OCI-LY7 (cell line): Measurements from ENCODE around the gene C10orf90.

Experiments used
- EZH2phosphoT487 ChIP-seq: fragments of 200-600 bp; sonication (generic); IDR thresholded peaks from 2 replicates; pipeline ENCODE4 v1.6.1; 2018; ENCODE audit warnings: low read depth, borderline replicate concordance, mild to moderate bottlenecking, mixed run types, antibody characterized with exemption, low read length, moderate library complexity, mixed read lengths
- TF ChIP-seq, protein P1 (sequence below): fragments of 200-600 bp; sonication (generic); conservative IDR thresholded peaks from 2 replicates; pipeline ENCODE4 v1.5.1; 2014; ENCODE audit warnings: mild to moderate bottlenecking, antibody characterized with exemption, low read length, moderate library complexity, mixed read lengths

DNA sequence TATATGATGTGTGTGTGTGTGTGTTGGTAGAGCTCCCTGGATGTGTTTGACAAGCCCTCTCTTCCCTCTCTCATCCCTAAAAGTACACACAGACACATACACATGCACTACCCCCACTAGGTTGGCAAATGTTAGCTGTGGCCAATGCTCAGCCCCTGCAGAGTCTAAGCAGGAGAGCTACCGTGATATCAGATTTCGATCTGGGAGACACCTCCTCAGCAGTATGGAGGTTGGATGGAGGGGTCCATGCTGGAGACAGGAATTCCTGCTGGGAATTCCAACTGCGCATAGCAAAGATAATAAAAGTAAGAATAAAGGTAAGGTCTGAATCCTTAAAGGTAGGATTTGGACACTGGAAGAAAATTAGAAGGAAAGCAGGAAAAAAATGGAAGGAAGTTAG lies 85.7 kb downstream of the C10orf90 start:
- TF ChIP-seq, protein P1, sequence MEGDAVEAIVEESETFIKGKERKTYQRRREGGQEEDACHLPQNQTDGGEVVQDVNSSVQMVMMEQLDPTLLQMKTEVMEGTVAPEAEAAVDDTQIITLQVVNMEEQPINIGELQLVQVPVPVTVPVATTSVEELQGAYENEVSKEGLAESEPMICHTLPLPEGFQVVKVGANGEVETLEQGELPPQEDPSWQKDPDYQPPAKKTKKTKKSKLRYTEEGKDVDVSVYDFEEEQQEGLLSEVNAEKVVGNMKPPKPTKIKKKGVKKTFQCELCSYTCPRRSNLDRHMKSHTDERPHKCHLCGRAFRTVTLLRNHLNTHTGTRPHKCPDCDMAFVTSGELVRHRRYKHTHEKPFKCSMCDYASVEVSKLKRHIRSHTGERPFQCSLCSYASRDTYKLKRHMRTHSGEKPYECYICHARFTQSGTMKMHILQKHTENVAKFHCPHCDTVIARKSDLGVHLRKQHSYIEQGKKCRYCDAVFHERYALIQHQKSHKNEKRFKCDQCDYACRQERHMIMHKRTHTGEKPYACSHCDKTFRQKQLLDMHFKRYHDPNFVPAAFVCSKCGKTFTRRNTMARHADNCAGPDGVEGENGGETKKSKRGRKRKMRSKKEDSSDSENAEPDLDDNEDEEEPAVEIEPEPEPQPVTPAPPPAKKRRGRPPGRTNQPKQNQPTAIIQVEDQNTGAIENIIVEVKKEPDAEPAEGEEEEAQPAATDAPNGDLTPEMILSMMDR = no peak
- TF ChIP-seq EZH2phosphoT487 = no peak
